Effector memory CD4-positive, alpha-beta T cell (primary cell): Measurements from ENCODE around the gene SCAMP4.

ENCODE experiments used
- DNase-seq, 3 donors: peaks; one replicate each; pipeline ENCODE4 v3.0.0-alpha.2; 2020
- H3K27ac ChIP-seq: 2 replicates; pipeline ENCODE4 v1.7.0; 2013; ENCODE audit warnings: mild to moderate bottlenecking, low read length, moderate library complexity; ENCODE audit not compliant: insufficient read depth, poor library complexity, severe bottlenecking
- H3K27me3 ChIP-seq: replicated peaks from 2 replicates; pipeline ENCODE4 v1.7.0; 2013; ENCODE audit warnings: mild to moderate bottlenecking, low read length; ENCODE audit not compliant: insufficient read depth, control insufficient read depth, poor library complexity, severe bottlenecking
- H3K36me3 ChIP-seq: 2 replicates; pipeline ENCODE4 v1.7.0; 2013; ENCODE audit warnings: mild to moderate bottlenecking, low read length, moderate library complexity; ENCODE audit not compliant: control insufficient read depth, insufficient read depth
- H3K4me1 ChIP-seq: 2 replicates; pipeline ENCODE4 v1.7.0; 2013; ENCODE audit warnings: low read length, mild to moderate bottlenecking; ENCODE audit not compliant: control insufficient read depth, insufficient read depth, poor library complexity, severe bottlenecking
- H3K4me3 ChIP-seq: 2 replicates; pipeline ENCODE4 v1.7.0; 2013; ENCODE audit warnings: low read length, low read depth, mild to moderate bottlenecking; ENCODE audit not compliant: insufficient read depth, poor library complexity, severe bottlenecking
- H3K9me3 ChIP-seq: 2 replicates; pipeline ENCODE4 v1.7.0; 2013; ENCODE audit warnings: mild to moderate bottlenecking, low read length, moderate library complexity; ENCODE audit not compliant: control insufficient read depth

Gene SCAMP4

GRCh38 chr19:1968279-1969175, 63.3 kb downstream of the SCAMP4 start:
- Histone ChIP-seq H3K4me3 (no peak overlapping the region), H3K4me1 (peaks cover 13% of the 10 kb centered on the region), H3K27ac (no peak overlapping the region), H3K36me3 (peaks cover 26% of the 10 kb centered on the region), H3K9me3 (no peaks in the 10 kb centered on the region), H3K27me3 (no peaks in the 10 kb centered on the region)
- DNase-seq: no peak

- Histone ChIP-seq H3K27me3 (no peaks in the 10 kb centered on the region), H3K27ac (no peak overlapping the region), H3K4me3 (no peak overlapping the region), H3K9me3 (no peaks in the 10 kb centered on the region), H3K36me3 (peaks cover 26% of the 10 kb centered on the region), H3K4me1 (peaks cover 13% of the 10 kb centered on the region)
- no peak for DNase-seq
Observed at GRCh38 chr19:1969176-1970002, 64.2 kb downstream of the SCAMP4 start.

GRCh38 chr19:1970003-1970805, 65.0 kb downstream of the SCAMP4 start:
- DNase-seq: no peak
- Histone ChIP-seq H3K9me3 (no peaks in the 10 kb centered on the region), H3K27ac (peak overlapping the region; percentile 11), H3K36me3 (peaks cover 34% of the 10 kb centered on the region), H3K27me3 (no peaks in the 10 kb centered on the region), H3K4me1 (peaks cover 13% of the 10 kb centered on the region), H3K4me3 (no peak overlapping the region)

DNA sequence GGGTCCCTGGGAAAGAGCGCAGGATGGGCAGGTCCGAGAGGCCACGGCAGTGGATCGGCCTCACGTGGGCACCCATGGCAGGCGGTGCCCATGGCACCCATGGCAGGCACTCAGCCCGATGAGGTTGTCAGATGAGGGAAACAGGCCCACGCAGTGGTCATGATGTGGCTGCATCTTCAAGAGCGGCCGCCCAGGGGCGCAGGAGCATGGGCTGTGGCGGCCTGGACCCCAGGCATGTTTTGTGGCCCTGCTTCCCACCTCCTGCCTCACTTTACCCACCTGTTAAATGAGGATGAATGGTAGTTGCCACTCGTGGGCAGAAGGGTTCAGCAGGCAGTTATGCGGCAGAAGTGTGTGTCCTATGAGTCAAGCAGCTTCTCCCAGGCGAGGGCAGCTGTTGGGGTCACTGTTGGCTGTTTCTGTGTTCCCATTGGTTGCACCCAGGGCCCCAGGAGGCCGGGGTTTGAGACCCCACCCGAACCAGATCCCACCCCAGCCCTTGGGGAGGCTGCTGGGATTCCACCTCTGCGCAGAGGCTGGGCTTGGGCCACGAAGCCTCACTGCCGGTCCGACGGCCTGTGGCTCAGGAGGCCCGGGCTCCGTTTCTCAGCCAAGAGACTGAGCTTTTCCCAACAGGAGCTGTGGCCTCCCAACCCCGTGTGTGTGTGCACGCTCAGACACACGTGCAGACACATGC, 65.8 kb downstream of the SCAMP4 start:
- Histone ChIP-seq H3K36me3 (peaks cover 39% of the 10 kb centered on the region), H3K27ac (peak overlapping the region; percentile 11), H3K9me3 (no peaks in the 10 kb centered on the region), H3K4me1 (peaks cover 13% of the 10 kb centered on the region), H3K4me3 (no peak overlapping the region), H3K27me3 (no peaks in the 10 kb centered on the region)
- no peak for DNase-seq

DNA sequence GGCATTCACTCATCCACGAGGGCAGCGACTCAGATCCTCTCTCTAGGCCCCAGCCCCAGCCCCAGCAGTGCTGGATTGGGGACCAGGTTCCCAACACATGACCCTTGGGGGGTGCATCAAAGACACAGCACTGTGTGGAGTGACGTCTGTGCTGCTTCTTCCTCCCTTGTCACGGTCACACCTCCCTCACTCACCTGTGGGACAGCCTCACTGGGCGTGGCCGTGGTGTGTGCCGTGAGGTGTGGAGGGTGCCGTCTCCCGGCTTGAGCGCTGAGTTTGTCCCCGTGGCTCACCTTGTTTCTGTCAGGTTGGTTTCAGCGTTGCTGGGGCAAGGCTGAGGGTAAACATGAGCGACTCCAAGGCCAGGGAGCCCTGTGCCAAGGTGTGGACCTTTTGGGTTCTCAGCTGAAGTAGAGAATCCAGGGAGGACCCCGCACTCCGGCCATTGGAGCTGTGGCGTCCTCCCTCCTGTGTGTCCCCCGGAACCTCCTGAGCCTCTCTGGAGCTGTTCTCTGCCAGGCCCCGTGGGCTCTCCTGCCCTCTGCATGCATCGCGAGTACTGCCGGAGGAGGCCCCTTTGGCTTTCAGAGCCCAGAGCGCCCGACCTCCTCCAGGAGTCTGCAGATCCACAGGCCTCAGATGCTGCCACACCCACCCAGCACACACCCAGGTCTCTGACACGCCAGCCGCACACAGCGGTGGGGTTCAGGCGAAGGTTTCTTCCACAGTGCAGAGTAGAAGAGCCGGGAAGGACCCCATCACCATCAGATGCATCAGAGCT, 69.4 kb downstream of the SCAMP4 start:
- H3K36me3 ChIP-seq: peaks cover 45% of the 10 kb centered on the region
- H3K4me1 ChIP-seq: no peaks in the 10 kb centered on the region
- no peak overlapping the region for H3K4me3 ChIP-seq
- no peaks in the 10 kb centered on the region for H3K27me3 ChIP-seq
- no peak overlapping the region for H3K27ac ChIP-seq
- no peak for DNase-seq
- no peaks in the 10 kb centered on the region for H3K9me3 ChIP-seq

DNA sequence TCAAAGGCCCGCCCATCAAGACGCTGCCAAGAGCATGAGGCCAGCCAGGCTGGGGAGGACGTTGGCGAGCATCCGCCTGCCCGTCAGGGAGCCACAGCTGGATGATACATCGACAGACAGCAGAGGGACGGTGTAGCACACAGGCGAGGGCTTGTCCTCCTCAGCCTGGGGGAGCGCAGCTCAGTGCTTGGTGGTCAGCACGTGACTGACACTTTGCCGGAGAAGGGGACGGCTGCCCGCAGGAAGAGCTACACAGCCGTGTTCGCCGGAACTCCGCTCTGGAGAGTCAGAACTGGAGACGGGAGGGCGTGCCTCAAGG, 69.9 kb downstream of the SCAMP4 start:
- H3K27ac ChIP-seq: no peak overlapping the region
- peaks cover 45% of the 10 kb centered on the region for H3K36me3 ChIP-seq
- H3K4me1 ChIP-seq: no peaks in the 10 kb centered on the region
- no peak for DNase-seq
- H3K9me3 ChIP-seq: no peaks in the 10 kb centered on the region
- no peaks in the 10 kb centered on the region for H3K27me3 ChIP-seq
- no peak overlapping the region for H3K4me3 ChIP-seq
